Activated CD4-positive, alpha-beta T cell treated with anti-CD3 and anti-CD28 coated beads, Interleukin-2, amount 50 U/mL, for 16 hours (primary cell): ENCODE data around the gene MSH6.
"Not testable (repeated sequence)": the region's sequence is repeated elsewhere in the genome, so short reads cannot be mapped to it uniquely, and the experiment has no call there.

Experiments
- DNase-seq: peaks from one replicate; pipeline ENCODE4 v3.0.0-alpha.2; 2020

Gene MSH6

DNA sequence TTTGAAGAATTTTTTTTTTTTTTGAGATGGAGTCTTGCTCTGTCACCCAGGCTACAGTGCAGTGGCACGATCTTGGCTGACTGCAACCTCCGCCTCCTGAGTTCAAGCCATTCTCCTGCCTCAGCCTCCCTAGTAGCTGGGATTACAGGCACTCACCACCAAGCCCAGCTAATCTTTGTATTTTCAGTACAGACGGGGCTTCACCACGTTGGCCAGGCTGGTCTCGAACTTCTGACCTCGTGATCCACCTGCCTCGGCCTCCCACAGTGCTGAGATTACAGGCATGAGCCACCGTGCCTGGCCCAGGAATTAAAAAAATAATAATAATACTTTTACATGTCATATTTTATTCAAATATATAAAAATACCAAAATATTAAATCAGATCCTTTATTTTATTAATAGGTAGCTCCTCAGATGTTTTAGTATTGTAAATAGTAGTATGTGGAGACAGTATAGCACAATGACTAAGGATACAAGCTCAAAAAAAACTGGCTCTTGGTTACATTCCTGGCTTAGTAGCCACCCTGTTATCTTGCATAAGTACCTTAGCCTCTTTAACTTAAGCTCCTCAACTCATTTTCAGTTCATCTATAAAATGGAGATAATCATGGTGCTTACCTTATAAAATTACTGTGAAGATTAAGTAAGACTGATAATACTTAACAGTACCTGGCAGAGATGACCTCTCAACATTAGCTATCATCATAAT lies 70.3 kb downstream of the MSH6 start:
- not testable (repeated sequence) for DNase-seq
